ENCODE measurements around the gene NFATC1.

GRCh38 chr18:79573921-79574491 is 178.3 kb downstream of the NFATC1 start:
- TF ChIP-seq CTCF (conservative IDR thresholded peaks at IDR 0.05) (no peak), ZFX (IDR thresholded peaks at IDR 0.05) (no peak)

Measured in C4-2B (cell line).